GM21381 (cell line): ENCODE measurements around the gene MYO5B.
"Not testable (repeated sequence)": the region's sequence is repeated elsewhere in the genome, so short reads cannot be mapped to it uniquely, and the experiment has no call there.

Experiments
- ATAC-seq: cut with Tn5 transposase; IDR thresholded peaks from one replicate; pipeline ENCODE4 v1.9.1; 2021; ENCODE audit warnings: mild to moderate bottlenecking, moderate library complexity; ENCODE audit not compliant: unreplicated experiment

MYO5B gene

GRCh38 chr18:49842656-49843055, 352.3 kb downstream of the MYO5B start:
- ATAC-seq = no peak

GRCh38 chr18:49841236-49842217, 353.4 kb downstream of the MYO5B start:
- ATAC-seq = no peak

GRCh38 chr18:49839012-49839411, 355.9 kb downstream of the MYO5B start:
- ATAC-seq = no peak

- ATAC-seq = no peak
These were observed 356.6 kb downstream of the MYO5B start for GRCh38 chr18:49838381-49838780.

- no peak for ATAC-seq
These were observed 357.1 kb downstream of the MYO5B start for GRCh38 chr18:49837889-49838288.

- not testable (repeated sequence) for ATAC-seq
These were observed 357.6 kb downstream of the MYO5B start for GRCh38 chr18:49837316-49837835.

GRCh38 chr18:49835405-49835804, 359.5 kb downstream of the MYO5B start:
- ATAC-seq = no peak

- ATAC-seq = no peak
These were observed 360.7 kb downstream of the MYO5B start for GRCh38 chr18:49834258-49834657.

GRCh38 chr18:49833814-49834213, 361.1 kb downstream of the MYO5B start:
- ATAC-seq = no peak

- ATAC-seq = no peak
These were observed 362.7 kb downstream of the MYO5B start for GRCh38 chr18:49832221-49832647.

- ATAC-seq = no peak
These were observed 367.0 kb downstream of the MYO5B start for GRCh38 chr18:49827996-49828395.

- no peak for ATAC-seq
These were observed 374.9 kb downstream of the MYO5B start for GRCh38 chr18:49819823-49820671.

- no peak for ATAC-seq
These were observed 375.8 kb downstream of the MYO5B start for GRCh38 chr18:49819071-49819662.

- ATAC-seq = no peak
These were observed 377.0 kb downstream of the MYO5B start for GRCh38 chr18:49817947-49818346.

- ATAC-seq = no peak
These were observed 379.0 kb downstream of the MYO5B start for GRCh38 chr18:49815927-49816326.

- ATAC-seq = peak; percentile 9
These were observed 380.8 kb downstream of the MYO5B start for GRCh38 chr18:49814147-49814499.

GRCh38 chr18:49813319-49814146, 381.4 kb downstream of the MYO5B start, which contains the start of gene ACAA2:
TSS of gene ACAA2 (minus strand) at chr18:49813533. CDS start at chr18:49813484, 49 bp downstream.
- peak; percentile 78 for ATAC-seq

GRCh38 chr18:49813069-49813318, 382.0 kb downstream of the MYO5B start:
- ATAC-seq = peak; percentile 18

GRCh38 chr18:49812286-49813068, 382.5 kb downstream of the MYO5B start:
- no peak for ATAC-seq
